Raji (cell line): ENCODE results near the gene WSCD2.

Experiments used
- POLR2A ChIP-seq: IDR thresholded peaks from 2 replicates; pipeline ENCODE4 v1.6.1; 2011; ENCODE audit warnings: low read depth, low read length, control low read depth; ENCODE audit not compliant: insufficient read depth

The WSCD2 gene

DNA sequence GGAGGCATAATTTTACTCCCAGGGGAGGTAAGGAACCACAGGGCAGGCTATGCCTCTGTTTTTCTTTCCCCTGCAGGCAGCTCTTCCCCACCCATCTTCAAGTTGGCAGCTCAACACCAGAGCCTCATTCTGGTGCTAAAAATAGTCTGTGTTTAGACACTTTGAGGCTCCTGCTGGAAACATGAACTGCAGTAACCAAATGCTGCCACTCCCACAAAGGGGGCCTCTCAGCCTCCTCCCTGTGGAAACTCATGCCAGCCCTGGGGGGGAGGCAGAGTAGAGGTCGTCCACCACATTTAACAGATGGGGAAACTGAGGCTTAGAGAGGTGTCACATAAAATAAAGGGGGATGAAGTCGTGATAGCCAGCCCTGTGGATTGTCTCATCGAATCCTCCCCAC lies 61.4 kb downstream of the WSCD2 start:
- TF ChIP-seq POLR2A, result no peak

DNA sequence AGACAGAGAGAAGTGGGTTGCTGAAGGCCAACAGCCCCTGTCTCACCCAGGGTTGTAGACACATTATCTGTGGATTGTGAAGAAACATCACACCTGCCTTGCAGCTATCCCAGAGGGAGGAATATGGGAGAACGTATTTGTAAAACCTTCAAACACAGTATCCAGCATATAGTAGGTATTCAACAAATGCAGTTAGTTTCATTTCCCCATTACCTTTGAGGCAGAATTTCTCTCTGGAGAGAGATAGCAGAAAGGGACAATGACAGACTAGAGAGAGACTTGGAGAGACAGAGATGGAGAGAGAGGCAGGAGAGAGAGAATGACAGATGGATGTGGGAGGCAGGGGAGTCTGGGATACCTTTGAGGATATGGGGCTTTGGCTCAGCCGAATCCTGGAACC lies 62.0 kb downstream of the WSCD2 start:
- no peak for TF ChIP-seq POLR2A

DNA sequence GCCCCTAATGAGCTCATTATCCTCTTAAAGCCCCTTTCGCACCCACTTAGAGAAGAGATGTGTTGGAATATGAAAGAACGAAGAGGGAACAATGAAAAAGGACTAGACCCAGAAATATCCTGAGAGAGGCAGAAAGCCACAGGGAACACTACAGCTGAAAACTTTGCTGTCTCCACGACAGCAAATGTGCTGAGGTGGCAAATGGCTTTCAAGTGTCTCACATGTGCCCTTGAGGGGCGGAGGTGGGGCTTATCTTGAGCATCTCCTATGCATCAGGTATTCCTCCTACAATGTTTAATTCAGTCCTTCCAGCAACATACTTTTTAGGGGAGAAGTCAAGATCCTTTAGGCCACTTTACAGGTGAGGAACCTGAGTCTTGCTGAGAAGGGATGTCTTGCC lies 62.9 kb downstream of the WSCD2 start:
- no peak for TF ChIP-seq POLR2A

DNA sequence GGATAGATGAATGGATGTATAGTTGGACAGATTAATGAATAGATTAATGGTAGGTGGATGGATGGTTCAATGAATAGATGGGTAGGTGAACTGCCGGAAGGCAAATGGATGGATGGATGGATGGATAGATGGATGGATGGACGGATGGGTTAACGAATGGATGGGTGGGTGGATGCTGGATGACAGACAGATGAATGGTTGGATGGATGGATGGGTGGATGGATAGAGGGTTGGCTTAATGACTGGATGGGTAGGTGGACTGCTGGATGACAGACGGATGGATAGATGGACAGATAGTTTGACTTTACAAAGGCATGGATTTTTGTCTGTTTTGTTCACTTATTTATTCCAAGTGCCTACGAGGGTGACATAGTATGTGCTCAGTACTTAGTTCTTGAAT lies 64.4 kb downstream of the WSCD2 start:
- TF ChIP-seq POLR2A, result no peak

DNA sequence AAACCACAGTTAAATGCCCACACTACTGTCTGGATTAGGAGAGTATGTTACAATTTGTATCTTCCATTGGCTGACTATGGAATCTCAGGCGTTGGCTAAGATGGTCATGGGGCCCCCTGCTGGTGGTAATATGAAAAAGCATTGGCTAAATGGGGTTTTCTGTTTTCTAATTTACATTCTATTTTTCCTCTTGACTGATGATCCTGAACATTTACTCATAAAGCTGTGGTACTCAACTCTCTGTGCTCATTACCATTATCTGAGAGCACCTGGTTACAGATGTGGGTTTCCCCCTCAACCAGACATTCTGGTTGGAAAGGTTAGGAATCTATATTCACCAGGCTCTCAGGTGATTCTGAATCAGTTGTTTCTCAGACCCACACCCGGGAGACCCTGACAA lies 64.8 kb downstream of the WSCD2 start:
- no peak for TF ChIP-seq POLR2A

DNA sequence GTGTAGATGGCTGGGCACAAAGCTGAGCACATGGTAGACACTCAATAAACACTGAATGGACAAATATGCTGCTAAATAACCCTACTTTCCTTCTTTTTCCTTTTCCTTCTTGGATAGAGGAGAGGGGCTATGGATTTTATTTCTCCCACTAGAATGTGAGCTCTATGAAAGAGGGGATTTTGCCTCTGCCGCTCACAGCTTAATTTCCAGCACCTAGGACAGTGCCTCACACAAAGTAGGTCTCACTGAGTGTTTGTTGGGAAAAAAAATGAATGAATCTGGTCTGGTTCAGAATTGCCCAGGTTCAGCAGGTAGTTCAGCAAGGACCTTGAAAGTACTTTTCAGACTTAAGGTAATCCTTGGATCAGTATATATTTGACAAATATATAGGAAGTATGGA lies 65.5 kb downstream of the WSCD2 start:
- TF ChIP-seq POLR2A, result no peak

DNA sequence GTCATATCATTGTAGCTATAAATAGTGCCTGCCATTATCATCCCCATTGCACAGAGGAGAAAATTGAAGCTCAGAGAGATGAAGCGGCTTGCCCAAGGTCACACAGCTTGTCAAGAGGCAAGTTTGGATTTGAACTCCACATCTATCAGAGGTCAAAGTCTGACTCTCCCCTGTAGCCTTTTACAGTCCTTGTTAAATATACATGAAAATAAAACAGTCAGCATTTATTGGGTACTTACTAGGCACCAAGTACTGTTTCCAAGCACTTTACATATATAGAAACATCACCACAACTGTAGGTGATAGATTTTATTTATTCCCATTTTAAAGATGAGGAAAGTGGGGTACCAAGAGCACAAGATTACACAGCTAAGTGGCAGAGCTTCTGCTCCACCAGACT lies 67.2 kb downstream of the WSCD2 start:
- no peak for TF ChIP-seq POLR2A

DNA sequence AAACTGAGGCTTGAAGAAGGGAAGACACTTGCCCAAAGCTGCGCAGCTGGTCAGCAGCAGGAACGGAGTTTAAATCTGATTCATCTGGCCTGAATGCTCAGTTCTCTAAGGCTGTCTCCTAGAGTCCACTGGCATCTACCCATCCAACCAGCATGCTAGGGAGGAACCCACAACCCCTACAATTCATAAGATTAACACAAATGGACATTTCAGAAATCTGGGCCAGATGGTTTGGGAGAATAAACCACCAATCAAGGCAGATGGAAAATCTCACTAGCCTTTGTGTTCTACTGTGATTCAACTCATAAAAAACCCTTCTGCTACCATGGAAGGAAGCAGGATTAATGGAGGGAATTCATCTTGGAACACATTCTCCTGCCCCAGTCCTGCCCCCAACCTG lies 67.8 kb downstream of the WSCD2 start:
- no peak for TF ChIP-seq POLR2A

DNA sequence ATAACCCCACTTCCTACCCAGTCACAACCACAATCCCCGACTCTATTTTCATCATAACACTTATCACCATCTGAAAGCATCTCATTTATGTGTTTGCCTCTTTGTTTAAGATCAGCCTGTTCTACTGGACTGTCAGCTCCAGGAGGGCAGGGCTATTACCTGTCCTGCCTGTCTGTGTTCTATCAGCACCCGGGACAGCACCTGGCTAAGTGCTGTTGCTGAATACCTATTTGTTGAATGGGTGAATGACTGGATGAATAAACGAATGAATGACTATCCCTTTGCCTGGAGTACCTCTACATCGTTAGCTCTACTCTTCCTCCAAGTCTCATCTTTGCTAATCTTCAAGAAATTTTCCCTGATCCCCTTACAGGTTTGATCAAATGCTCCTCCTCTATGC lies 69.0 kb downstream of the WSCD2 start:
- TF ChIP-seq POLR2A, result no peak

DNA sequence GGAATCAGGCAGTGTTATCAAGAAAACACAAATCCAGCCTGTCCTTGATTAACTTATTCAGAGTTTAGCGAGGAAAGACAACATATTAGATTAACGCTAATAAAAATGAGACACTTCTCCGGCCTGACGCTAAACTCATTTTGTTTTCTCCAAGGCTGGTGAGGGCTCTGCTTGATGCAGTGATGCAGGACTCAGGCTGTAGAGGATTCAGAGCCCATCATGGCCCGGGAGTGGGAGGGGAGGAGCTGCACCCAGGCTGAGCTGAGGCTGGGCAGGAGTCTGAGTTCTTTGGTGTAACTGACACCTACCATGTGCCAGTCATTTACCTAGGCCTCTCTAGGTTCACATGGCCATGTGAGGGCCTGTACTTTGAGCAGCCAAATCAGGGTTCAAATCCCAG lies 70.0 kb downstream of the WSCD2 start:
- no peak for TF ChIP-seq POLR2A

DNA sequence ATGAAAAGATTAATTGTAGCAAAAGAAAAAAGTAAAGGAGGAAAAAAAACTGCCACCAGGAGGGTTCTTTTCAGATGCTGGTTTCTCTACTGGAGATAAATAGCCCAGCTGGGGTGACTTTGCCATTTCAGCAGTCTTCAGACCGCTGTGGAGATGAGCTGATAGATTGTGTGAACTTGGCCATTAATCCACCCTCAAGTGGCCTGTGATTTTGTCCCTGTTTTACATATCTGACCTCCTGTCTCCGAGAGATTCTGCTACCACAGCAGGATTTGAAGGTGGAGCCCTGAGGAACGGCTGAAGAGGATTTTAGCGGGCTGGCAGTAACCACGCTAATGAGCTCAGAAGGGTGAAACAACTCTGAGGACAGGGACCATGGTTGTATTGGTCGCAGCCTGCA lies 72.7 kb downstream of the WSCD2 start:
- no peak for TF ChIP-seq POLR2A

DNA sequence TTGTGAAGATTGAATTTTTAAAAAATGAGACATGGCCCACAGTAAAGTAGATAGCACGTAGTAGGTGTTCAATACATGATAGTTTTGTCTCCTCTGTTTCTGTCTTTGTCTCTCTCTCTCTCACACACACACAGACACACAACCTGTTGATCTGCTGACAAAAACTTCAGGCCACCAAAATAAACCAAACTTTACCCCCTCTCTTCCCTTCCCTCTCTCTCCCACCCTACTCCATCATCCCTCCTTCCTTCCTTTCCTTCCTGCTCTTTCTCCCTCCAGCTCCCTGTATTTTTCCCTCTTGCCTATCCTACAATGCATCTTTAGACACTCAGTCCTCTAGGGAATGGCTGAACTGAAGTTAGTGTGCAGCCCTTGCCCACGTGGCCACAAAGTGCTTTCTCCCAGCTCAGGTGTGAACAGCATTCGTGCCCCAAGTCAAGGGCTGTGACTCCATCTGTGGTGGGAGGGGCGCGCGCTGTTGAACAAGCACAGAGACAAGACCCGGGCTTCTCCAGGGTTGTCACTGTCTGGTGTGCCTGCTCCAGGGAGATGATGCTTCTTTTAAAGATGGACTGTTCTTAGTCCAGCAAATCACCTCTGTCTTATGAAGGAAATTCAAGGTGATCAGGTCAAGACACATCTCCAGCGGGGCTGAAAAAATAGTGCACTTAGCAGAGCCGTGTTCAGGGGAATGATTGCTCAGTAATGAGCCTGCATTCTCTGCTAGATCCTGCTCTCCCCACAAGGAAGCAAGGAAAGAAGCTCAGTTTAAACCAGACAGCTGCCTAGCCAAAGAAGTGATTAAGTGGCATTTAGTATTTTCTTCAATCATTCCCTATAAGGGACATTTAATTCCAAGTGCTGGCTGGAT lies 75.3 kb downstream of the WSCD2 start:
- TF ChIP-seq POLR2A, result no peak

DNA sequence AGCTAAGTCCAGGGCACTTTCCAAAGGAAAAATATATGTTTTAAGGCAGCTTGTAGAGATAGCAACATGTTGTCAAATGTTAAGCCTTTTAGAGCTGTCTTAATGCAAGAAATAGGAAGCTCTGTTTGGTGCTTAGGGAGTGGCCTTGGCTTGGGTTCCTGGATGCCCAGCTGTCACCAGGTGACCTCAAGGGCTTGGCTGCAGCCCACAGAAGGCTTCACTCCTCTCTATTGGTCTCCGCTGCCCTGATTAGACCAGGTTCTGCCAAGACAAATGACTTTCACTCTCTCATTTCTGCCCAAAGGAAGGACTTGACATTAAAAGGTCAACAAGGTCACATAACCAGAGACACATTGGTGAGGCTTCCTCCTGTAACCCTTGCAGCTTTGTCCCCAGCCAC lies 76.8 kb downstream of the WSCD2 start:
- TF ChIP-seq POLR2A, result no peak

DNA sequence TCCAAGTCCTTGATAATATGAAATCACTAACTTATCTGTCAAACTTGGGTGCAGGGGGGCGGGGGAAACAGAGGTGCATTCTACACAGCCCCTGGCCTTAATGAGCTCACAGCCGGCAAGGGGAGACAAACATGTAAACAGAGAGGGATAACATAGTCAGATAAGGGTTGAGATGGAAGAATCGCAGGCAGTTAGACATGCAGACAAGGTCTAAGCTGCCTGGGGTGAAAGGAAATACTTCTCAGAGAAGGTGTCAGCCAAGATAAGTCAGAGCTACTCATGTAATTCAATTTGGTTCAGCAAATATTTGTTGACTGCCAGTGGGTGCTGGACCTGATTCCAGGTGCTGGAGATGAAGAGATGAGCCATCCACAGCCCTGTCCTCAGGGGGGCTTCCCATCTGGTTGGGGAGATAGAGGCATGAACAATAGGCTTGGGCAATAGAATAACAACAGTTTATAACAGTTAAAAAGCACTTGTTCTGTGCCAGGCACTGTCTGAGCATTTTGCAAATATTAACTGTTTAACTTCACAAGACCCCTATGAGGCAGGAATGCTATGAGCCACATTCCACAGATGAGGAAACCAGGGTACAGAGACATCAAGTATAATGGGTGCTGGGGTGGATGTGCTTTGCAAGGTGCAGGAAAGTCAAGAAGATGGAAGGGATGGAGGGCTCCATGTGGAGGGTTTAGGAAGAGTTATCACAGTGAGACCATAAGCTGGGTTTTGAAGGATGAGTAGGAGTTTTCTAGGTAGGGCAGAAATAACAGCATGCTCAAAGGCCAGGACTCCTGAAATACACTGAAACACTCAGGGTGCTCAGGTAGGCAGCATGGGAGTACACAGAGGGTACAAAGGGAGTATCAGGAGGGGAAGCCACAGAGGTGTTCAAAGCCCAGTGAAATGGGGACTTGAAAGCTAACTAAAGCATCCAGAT lies 79.0 kb downstream of the WSCD2 start:
- TF ChIP-seq POLR2A, result no peak

DNA sequence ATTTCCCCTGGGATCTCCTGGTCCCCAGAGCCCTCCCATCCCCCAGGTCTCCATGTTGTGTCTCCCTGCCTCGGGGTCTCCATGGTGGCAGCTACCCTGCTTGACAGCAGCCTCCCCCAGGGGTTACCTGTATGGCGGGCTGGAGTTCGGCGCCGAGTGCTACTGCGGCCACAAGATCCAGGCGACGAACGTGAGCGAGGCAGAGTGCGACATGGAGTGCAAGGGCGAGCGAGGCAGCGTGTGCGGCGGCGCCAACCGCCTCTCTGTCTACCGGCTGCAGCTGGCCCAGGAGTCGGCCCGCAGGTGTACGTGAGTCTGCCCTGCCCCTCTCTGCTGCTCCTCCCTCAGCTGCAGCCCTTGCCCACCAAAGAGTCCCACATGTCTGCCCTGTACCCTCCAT lies 80.9 kb downstream of the WSCD2 start:
- TF ChIP-seq POLR2A, result no peak

DNA sequence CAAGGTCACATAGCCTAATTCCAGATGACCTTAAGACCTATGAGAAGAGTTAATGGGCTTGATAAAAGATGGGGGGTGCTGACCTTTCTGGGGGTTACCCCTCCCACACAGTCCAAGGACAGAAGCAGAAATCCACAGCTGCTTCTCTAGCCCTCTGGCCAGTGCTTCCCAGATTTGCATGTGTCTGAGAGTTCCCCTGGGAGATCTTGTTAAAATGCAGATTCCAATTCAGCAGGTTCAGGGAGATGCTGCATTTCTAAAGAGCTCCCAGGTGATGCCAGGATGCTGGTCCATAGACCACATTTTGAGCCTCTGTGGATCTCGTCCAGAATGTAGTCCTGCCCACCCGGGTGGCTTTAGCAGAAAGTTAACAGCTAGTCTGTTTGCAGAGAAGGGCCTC lies 82.1 kb downstream of the WSCD2 start:
- no peak for TF ChIP-seq POLR2A
